ENCODE results near the gene CEP104.

- TF ChIP-seq PKNOX1 (IDR thresholded peaks at IDR 0.05) (no peak), BHLHE40 (IDR thresholded peaks at IDR 0.05; ENCODE audit: borderline replicate concordance) (no peak), FOXA1 (IDR thresholded peaks at IDR 0.05) (no peak), SUZ12 (IDR thresholded peaks at IDR 0.05) (no peak), ZNF384 (IDR thresholded peaks at IDR 0.05) (no peak), FOXM1 (IDR thresholded peaks at IDR 0.05; ENCODE audit: borderline replicate concordance) (no peak), SP1 (IDR thresholded peaks at IDR 0.05) (no peak), ELF4 (IDR thresholded peaks at IDR 0.05) (no peak), NFRKB (IDR thresholded peaks at IDR 0.05) (no peak), ARNT (IDR thresholded peaks at IDR 0.05) (no peak), LEF1 (IDR thresholded peaks at IDR 0.05; ENCODE audit: borderline replicate concordance) (no peak), L3MBTL2 (conservative IDR thresholded peaks at IDR 0.05) (no peak), CTBP1 (IDR thresholded peaks at IDR 0.05; ENCODE audit: borderline replicate concordance) (no peak)
Observed at GRCh38 chr1:3890389-3891328, 33.6 kb upstream of the CEP104 start.
